HUDEP-2 (cell line): ENCODE measurements around the gene LAMA3.

Source experiments
- DNase-seq, 76 experiments: peaks; one replicate each; lab custom pipeline; 2025; ENCODE audit not compliant: unreplicated experiment in 76 of 76; lab: John Stamatoyannopoulos, UW

The LAMA3 gene

DNA sequence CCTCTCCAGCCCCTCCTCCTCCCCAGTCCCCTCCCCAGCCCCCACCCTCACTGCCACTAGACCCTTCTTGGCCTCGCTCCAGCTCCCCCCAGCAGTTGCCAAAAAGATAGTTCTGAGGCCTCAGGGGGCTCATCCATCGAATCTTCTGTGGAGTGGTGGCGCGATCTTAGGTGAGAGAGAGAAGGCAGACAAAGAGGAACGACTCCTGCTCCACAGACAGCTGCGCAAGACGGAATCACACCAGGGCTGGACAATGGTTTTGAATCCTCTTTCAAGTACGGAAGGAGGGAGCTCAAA, 68.1 kb downstream of the LAMA3 start:
- no peak for DNase-seq

- no peak for DNase-seq
Measured at GRCh38 chr18:23758281-23758680, 69.0 kb downstream of the LAMA3 start.

- no peak for DNase-seq
Measured at GRCh38 chr18:23761941-23762340, 72.7 kb downstream of the LAMA3 start.

DNA sequence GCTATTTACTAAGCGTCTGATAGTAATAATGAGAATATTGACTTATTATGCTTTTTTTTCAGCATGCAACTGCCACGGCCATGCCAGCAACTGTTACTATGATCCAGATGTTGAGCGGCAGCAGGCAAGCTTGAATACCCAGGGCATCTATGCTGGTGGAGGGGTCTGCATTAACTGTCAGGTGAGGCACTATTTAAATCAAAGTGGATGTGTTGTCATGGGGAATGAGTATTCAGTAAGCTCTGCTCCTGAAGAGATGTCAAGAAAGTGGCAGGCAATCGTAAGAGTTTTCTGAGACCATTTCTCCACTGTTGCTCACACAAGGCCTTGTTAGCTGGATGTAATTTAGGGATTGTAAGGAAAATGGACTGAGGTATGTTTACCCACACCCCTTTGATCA, 74.1 kb downstream of the LAMA3 start:
- no peak for DNase-seq

GRCh38 chr18:23765931-23766330, 76.7 kb downstream of the LAMA3 start:
- DNase-seq: no peak

GRCh38 chr18:23772327-23773024, 83.2 kb downstream of the LAMA3 start:
- no peak for DNase-seq

DNA sequence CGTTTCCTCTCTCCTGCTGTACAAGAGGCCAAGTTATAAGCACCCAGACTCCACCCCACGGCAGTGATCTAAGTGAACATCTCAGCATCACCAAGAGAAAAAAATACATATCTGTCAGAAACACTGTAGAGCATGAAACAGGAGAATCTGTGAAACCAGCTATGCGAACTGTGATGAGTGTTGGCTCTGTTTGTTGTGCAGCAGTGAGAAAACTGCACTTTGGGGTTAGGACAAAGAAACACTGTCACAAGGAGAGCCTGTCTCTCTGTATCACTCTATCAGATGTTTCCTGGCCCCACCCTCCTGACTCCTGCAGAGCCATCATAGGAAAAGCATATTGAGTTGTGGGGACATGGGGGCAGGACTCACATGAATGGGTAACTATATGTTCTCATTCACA, 87.1 kb downstream of the LAMA3 start:
- DNase-seq: no peak

DNA sequence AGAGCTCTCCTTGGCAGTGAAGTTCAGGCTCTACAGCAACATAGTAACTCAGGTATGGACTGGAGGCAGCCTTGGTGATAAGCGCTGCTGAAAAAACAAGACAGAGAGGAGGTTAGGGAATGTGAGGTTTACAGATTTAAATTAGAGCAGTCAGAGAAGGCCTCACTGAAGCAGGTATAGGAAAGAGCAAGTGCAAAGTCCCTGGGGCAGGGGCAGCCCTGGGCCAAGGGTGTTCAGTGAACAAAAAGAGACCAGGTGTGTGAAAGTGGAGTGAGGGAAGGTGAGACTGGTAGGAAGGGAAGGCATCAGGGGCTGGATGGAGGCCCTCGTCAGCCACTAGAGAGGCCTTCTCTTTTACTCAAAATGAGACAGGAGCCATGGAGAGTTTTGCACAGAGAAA, 89.6 kb downstream of the LAMA3 start:
- DNase-seq: no peak

DNA sequence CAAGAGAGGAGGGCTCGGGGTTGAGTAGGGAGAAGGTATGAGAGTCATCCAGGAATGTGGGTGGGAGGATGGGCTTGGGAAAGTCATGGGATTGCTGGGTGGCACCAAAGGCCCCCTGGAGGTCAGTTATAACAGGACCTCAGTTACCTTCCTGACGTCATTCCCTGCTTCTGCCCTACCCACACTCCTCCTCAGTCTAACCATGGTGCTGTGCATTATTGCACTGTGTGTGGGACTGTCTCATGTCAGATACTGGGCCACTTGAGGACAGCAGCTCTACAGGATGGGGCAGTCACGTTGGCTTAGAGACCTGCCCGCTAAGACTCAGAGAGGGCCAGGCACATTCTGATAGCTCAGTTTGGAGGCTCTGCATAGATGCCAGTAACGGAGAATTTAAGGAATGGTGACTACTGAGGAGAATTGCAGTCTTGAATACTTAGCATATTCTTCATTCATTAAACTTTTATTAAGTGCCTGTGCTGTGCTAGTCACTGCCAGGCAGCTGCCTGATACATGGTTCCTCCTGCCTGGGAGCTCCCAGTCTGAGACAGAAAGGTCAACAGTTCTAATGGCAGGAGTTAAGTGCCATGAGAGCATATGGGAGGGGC, 90.5 kb downstream of the LAMA3 start:
- DNase-seq: peak in 1 of 76 experiments; percentile 12

DNA sequence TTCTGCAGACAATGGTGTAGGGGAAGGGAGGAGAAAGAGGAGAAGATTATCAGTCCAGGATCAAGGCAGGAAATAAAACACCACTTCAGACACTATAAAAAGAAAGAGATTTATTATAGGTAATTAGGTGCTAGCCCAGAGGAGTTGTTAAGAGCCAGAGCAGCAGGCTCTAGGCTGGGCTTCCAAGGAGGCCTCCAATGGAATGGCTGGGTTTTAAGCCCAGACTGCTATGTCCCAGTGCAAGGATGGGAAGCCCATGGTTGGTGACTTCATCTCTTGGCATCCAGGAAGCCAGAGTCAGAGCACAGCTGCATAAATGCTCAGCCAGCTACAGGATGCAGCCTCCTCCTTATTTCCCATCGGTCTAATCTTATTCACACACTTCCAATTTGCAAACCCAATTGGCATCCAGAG, 95.6 kb downstream of the LAMA3 start:
- DNase-seq: no peak

GRCh38 chr18:23793051-23793450, 103.8 kb downstream of the LAMA3 start:
- no peak for DNase-seq

DNA sequence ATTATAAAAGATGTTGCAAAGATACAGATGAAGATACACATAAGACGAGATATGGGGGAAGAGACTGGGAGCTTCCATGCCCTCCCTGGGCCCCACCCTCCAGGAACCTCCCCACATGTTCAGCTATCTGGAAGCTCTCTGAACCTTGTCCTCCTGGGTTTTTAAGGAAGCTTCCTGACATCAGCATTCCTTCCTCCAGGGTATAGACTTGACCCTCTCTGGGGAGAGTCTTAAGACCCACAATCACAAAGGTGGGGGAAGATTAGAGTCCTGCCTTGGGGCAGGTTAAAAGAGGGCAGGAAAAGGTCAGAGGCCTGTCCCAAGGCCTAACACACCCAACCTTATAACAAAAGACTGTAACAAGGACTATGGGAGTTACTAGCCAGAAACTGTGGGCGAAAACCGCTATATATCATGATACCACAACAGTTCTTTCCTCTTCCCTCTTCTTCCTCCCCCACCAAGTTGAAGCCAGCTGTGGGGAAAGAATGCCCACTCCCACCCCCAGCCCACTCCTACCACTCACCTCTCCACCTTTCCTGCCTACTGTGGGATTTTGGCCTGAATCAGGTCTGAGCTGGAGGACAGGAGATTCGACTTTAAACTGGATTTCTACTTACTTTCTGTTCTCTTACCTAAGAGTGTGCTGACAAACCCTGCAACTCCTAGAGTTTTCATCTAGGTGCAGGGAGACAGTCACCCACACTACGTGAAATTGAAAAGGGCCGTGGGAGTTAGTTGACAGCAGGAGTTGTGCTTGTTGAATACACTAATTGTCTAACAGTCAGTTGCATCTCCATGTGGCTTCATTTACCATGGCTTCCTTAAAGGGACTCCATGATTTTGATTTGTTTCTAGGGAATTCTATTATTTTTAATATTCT, 105.0 kb downstream of the LAMA3 start:
- no peak for DNase-seq

GRCh38 chr18:23798249-23798648, 109.0 kb downstream of the LAMA3 start:
- no peak for DNase-seq

GRCh38 chr18:23798824-23799223, 109.6 kb downstream of the LAMA3 start:
- DNase-seq: no peak

DNA sequence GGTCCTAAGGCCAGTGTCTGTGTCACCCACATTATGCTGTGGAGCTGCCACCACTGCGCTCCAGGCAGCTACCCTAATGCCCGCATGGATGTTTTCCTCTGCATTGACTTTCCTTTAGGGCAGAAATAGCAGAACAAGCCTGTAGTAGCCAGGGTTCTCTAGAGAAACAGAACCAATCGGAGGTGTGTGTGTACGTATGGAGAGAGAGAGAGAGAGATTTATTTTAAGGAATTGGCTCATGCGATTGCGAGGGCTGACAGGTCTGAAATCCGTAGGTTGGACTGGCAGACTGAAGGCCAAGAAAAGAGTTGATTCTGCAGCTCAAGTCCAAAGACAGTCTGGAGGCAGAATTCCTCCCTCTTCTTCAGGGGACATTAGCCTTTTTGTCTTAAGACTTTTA, 110.3 kb downstream of the LAMA3 start:
- DNase-seq: no peak

DNA sequence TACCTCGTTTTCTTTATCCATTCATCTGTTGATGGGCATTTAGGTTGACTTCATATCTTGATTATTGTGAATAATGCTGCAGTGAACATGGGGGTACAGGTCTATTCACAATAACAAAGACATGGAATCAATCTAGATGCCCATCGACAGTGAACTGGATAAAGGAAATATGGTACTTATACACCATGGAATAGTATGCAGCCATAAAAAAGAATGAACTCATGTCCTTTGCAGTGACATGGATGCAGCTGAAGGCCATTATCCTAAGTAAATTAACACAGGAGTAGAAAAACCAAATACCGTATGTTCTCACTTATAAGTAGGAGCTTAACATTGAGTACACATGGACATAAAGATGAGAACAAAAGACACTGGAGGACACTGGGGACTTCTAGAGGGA, 111.6 kb downstream of the LAMA3 start:
- DNase-seq: no peak

- no peak for DNase-seq
Measured at GRCh38 chr18:23802817-23803216, 113.6 kb downstream of the LAMA3 start.

- no peak for DNase-seq
Measured at GRCh38 chr18:23803755-23804154, 114.5 kb downstream of the LAMA3 start.

- DNase-seq: no peak
Measured at GRCh38 chr18:23805898-23806297, 116.6 kb downstream of the LAMA3 start.

DNA sequence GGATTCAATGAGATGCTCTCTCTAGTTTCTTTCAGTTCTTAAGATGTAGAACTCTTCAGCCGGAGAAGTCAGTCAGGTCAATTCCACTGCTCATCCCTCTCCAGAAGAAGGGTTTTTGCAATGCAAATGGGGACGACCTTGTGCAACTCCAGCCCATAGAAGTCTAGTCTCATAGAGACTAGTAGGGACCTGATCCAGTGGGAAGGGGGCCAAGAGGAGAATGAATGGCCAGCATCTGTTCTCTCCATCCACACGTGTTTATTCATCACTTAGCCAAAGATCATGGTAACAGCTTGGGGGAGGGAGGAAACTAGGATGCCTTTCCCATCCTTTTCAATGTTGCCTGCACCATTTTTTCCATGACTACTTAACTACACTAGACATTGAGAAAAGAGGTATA, 120.2 kb downstream of the LAMA3 start:
- DNase-seq: no peak

DNA sequence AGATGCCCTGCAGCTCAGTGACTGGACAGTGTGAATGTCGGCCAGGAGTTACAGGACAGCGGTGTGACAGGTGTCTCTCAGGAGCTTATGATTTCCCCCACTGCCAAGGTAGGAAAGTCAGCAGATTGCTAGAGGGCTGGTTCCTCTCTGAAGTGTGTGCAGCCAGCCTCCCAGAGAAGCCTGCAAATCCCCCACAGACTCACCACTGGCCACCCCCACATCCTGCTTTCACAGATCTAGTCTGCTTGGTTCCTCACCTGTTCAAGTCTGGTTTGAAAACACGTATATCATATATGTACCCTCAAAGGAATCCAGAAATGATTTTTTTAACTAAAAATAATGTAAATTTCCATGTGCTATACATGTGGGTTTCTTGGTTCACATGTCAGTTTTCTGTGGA, 121.1 kb downstream of the LAMA3 start:
- no peak for DNase-seq

DNA sequence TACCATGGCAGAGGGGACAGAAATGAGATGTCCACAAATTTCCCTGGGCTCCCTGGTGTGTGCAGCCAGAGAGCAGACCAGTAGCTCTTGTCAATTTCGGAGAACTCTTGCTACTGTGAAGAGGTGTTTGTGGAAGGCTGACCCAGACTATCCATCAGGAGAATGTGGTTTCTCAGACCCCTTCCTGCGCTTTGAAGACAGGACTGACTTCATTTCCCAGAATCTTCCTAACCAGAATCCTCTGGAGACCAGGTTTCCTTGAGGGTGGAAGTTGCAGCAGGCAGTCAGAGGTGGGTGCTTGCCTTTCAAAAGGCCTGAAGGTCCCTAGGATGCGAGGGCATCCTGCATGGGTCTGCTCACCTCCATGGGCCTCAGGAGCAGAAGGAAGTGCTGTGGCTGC, 121.9 kb downstream of the LAMA3 start:
- DNase-seq: no peak
